Measurements from ENCODE around the gene ANO1. TPM values are rescaled to one million over a fixed set of nuclear protein-coding genes. Genes with fewer than 3 reads are reported as not detected.
A peak's percentile ranks its signal among the peaks of the same experiment; 100 is the strongest.

The ANO1 gene
- total and polyA plus RNA-seq, 11 donors, result 4.2 to 17.8 (median 9.4) TPM

GRCh38 chr11:70092959-70093715 is 15.0 kb downstream of the ANO1 start:
- ATAC-seq (no peak), DNase-seq (no peak)
- no peaks in the 10 kb centered on the region for H3K27me3 ChIP-seq
- H3K4me1 ChIP-seq, result peaks cover 0 to 50% (median 15%) of the 10 kb centered on the region in 12 donors
- H3K36me3 ChIP-seq, result peaks cover 0 to 16% (median 0%) of the 10 kb centered on the region in 9 donors
- intact Hi-C loops (cut with DNase I), result no loop called here
- 89 to 95% (median 93%) methylated on average over 5 to 8 of the region's 8 CpGs for WGBS, 4 donors
- H3K27ac ChIP-seq, result no peak overlapping the region
- no peak overlapping the region for H3K4me3 ChIP-seq
- no peaks in the 10 kb centered on the region for H3K9me3 ChIP-seq
- TF ChIP-seq CTCF (IDR thresholded peaks at IDR 0.05), result no peak
- TF ChIP-seq POLR2A (IDR thresholded peaks at IDR 0.05), result no peak

GRCh38 chr11:70095541-70096252 is 17.6 kb downstream of the ANO1 start:
- WGBS, 4 donors, result 64 to 78% (median 77%) methylated on average over 13 of the region's 13 CpGs
- Histone ChIP-seq H3K27ac (peak overlapping the region in 2 of 12 donors; percentile 18 to 62), H3K4me3 (no peak overlapping the region), H3K27me3 (no peaks in the 10 kb centered on the region), H3K36me3 (peaks cover 0 to 10% (median 0%) of the 10 kb centered on the region in 9 donors), H3K4me1 (peaks cover 0 to 61% (median 16%) of the 10 kb centered on the region in 12 donors), H3K9me3 (no peaks in the 10 kb centered on the region)
- DNase-seq, result peak in 1 of 5 donors; percentile 17
- intact Hi-C loops (cut with DNase I), result no loop called here
- no peak for ATAC-seq
- no peak for TF ChIP-seq POLR2A (IDR thresholded peaks at IDR 0.05)
- TF ChIP-seq CTCF (IDR thresholded peaks at IDR 0.05), result no peak

- intact Hi-C loops (cut with DNase I), result no loop called here
- ATAC-seq, result peak; percentile 77 to 91 (median 80)
- peak; percentile 32 to 84 (median 60) for DNase-seq
- TF ChIP-seq CTCF (IDR thresholded peaks at IDR 0.05) (no peak), POLR2A (IDR thresholded peaks at IDR 0.05) (no peak)
- peak overlapping the region in 10 of 12 donors; percentile 5 to 74 (median 49) for H3K27ac ChIP-seq
- no peaks in the 10 kb centered on the region for H3K9me3 ChIP-seq
- peaks cover 0 to 49% (median 11%) of the 10 kb centered on the region in 12 donors for H3K4me1 ChIP-seq
- 69 to 77% (median 72%) methylated on average over 15 to 23 of the region's 23 CpGs for WGBS, 4 donors
- peaks cover 0 to 8% (median 0%) of the 10 kb centered on the region in 9 donors for H3K36me3 ChIP-seq
- no peaks in the 10 kb centered on the region for H3K27me3 ChIP-seq
- H3K4me3 ChIP-seq, result no peak overlapping the region
Measured at GRCh38 chr11:70097783-70098563, 19.9 kb downstream of the ANO1 start.
